Ascending aorta (tissue), 2 donors: ENCODE measurements around the gene EOGT. TPM values are rescaled to one million over a fixed set of nuclear protein-coding genes. Genes with fewer than 3 reads are reported as not detected.

Experiments used
- DNase-seq, 2 donors: peaks; one replicate each; pipeline ENCODE4 v3.0.0-alpha.2; 2019; ENCODE audit warnings: low spot score in 2 of 2
- H3K27ac ChIP-seq, 2 donors: fragments of 200-600 bp; sonication (generic); one replicate each; pipeline ENCODE4 v1.5.1; 2016 to 2017; ENCODE audit warnings: mild to moderate bottlenecking in 1 of 2
- H3K27me3 ChIP-seq: fragments of 200-600 bp; sonication (generic); one replicate; pipeline ENCODE4 v1.5.1; 2017
- H3K36me3 ChIP-seq, 2 donors: fragments of 200-600 bp; sonication (generic); one replicate each; pipeline ENCODE4 v1.5.1; 2016
- H3K4me1 ChIP-seq, 2 donors: fragments of 200-600 bp; sonication (generic); one replicate each; pipeline ENCODE4 v1.5.1; 2016 to 2017; ENCODE audit warnings: mild to moderate bottlenecking in 1 of 2
- H3K4me3 ChIP-seq, 2 donors: fragments of 200-600 bp; sonication (generic); one replicate each; pipeline ENCODE4 v1.5.1; 2016 to 2017; ENCODE audit warnings: mild to moderate bottlenecking in 1 of 2
- H3K9me3 ChIP-seq, 2 donors: fragments of 200-600 bp; sonication (generic); one replicate each; pipeline ENCODE4 v1.5.1; 2016
- CTCF ChIP-seq, 3 experiments: fragments of 200-600 bp in 2 of 3; fragments of 450-650 bp in 1 of 3; sonication (generic) in 2 of 3; IDR thresholded peaks; one replicate each; pipeline ENCODE4 v1.5.1; 2016 to 2019; ENCODE audit warnings: antibody characterized with exemption in 3 of 3, mild to moderate bottlenecking in 1 of 3, moderate library complexity in 1 of 3
- intact Hi-C: fragments of 100-400 bp; cut with DNase I; formaldehyde crosslinking; loops from one replicate; pipeline ENCODE4 v1.15.1; 2023
- total RNA-seq: library from RNA; depleted of rRNA; stranded (reverse); fragments of >200 nt; gene quantifications from one replicate; pipeline ENCODE4 v1.1.0, GENCODE V29; 2016

Gene EOGT
- total RNA-seq, 1 donor from 2014 or later, result 50.4 TPM

GRCh38 chr3:68999158-68999557 lies 14.3 kb downstream of the EOGT start:
- Histone ChIP-seq H3K9me3 (no peaks in the 10 kb centered on the region), H3K4me3 (no peak overlapping the region), H3K4me1 (peaks cover 0 to 18% of the 10 kb centered on the region in 2 donors), H3K27ac (peak overlapping the region in 1 of 2 donors; percentile 54), H3K36me3 (peaks cover 66 to 73% of the 10 kb centered on the region in 2 donors), H3K27me3 (no peaks in the 10 kb centered on the region)
- DNase-seq, result no peak
- no peak for TF ChIP-seq CTCF (IDR thresholded peaks at IDR 0.05)
- intact Hi-C loops, result no loop called here

GRCh38 chr3:68997887-68998286 lies 15.6 kb downstream of the EOGT start:
- Histone ChIP-seq H3K36me3 (peaks cover 66 to 73% of the 10 kb centered on the region in 2 donors), H3K27me3 (no peaks in the 10 kb centered on the region), H3K4me1 (peaks cover 0 to 18% of the 10 kb centered on the region in 2 donors), H3K9me3 (no peaks in the 10 kb centered on the region), H3K27ac (no peak overlapping the region), H3K4me3 (no peak overlapping the region)
- no peak for DNase-seq
- intact Hi-C loops, result no loop called here
- TF ChIP-seq CTCF (IDR thresholded peaks at IDR 0.05), result no peak

DNA sequence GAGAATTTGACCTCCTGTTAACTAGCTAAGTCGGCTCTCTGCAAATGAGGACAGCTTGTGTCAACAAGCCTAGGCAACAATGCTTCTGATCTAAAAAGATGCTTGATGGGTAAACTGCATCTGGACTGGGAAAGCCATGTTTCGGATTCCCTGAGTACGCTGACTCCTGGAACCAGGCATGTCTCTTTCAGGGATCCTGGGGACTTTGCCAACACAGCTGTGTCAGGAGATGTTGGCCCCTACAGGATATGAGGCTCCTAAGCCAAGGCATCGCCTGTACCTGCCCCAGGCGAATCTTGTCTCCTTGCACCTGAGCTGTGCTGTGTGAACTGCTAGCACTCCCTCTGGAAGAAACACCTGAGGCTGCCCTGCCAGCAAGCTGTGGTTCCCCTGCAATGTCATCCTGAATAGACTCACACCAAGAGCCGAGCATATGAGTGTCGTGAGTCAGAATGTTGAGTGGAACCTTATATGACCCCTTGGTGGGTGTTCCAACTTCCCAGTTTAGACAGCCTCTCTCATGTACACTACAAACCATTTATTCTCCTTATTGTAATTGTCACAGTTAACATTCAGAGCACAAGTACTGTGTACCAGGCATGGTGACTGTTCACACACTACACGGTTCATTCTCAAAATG lies 17.0 kb downstream of the EOGT start:
- intact Hi-C loops, result no loop called here

GRCh38 chr3:68988740-68989139 lies 24.7 kb downstream of the EOGT start:
- H3K4me3 ChIP-seq, result no peak overlapping the region

More for the DNA sequence above, 17.0 kb downstream of the EOGT start:
- H3K4me1 ChIP-seq, result peaks cover 0 to 18% of the 10 kb centered on the region in 2 donors
- no peaks in the 10 kb centered on the region for H3K27me3 ChIP-seq
- H3K27ac ChIP-seq, result peak overlapping the region in 1 of 2 donors; percentile 17
- no peak for DNase-seq
- peaks cover 53 to 71% of the 10 kb centered on the region in 2 donors for H3K36me3 ChIP-seq
- TF ChIP-seq CTCF (IDR thresholded peaks at IDR 0.05), result no peak
- no peak overlapping the region for H3K4me3 ChIP-seq
- no peaks in the 10 kb centered on the region for H3K9me3 ChIP-seq

GRCh38 chr3:68987322-68987721 lies 26.2 kb downstream of the EOGT start:
- no peak for DNase-seq
- Histone ChIP-seq H3K27ac (no peak overlapping the region), H3K9me3 (no peaks in the 10 kb centered on the region), H3K4me1 (no peaks in the 10 kb centered on the region), H3K4me3 (no peak overlapping the region), H3K36me3 (peaks cover 63 to 88% of the 10 kb centered on the region in 2 donors), H3K27me3 (no peaks in the 10 kb centered on the region)
- intact Hi-C loops, result no loop called here
- no peak for TF ChIP-seq CTCF (IDR thresholded peaks at IDR 0.05)

More at GRCh38 chr3:68988740-68989139, 24.7 kb downstream of the EOGT start:
- H3K9me3 ChIP-seq, result no peaks in the 10 kb centered on the region
- H3K27ac ChIP-seq, result no peak overlapping the region
- no peak for TF ChIP-seq CTCF (IDR thresholded peaks at IDR 0.05)
- intact Hi-C loops, result no loop called here
- no peak for DNase-seq
- H3K27me3 ChIP-seq, result no peaks in the 10 kb centered on the region
- peaks cover 57 to 88% of the 10 kb centered on the region in 2 donors for H3K36me3 ChIP-seq
- no peaks in the 10 kb centered on the region for H3K4me1 ChIP-seq
